Stimulated activated CD8-positive, alpha-beta memory T cell treated with anti-CD3 and anti-CD28 coated beads, Interleukin-4, amount 100 ng/mL, for 4 hours (primary cell): Measurements from ENCODE around the gene ALG14.
"Not testable (repeated sequence)": the region's sequence is repeated elsewhere in the genome, so short reads cannot be mapped to it uniquely, and the experiment has no call there.

Experiments used
- DNase-seq, 2 donors: peaks; one replicate each; pipeline ENCODE4 v3.0.0-alpha.2; 2020; ENCODE audit warnings: low read depth in 2 of 2, low spot score in 1 of 2

ALG14 gene

GRCh38 chr1:95072532-95073419 is at the start of gene ALG14:
ALG14 (minus strand) TSS chr1:95072951; CDS start chr1:95072898, 53 bp downstream.
- DNase-seq = peak; percentile 83 to 87

- no peak for DNase-seq
These were observed 49.5 kb upstream of the ALG14 start for GRCh38 chr1:95122151-95122697.

DNA sequence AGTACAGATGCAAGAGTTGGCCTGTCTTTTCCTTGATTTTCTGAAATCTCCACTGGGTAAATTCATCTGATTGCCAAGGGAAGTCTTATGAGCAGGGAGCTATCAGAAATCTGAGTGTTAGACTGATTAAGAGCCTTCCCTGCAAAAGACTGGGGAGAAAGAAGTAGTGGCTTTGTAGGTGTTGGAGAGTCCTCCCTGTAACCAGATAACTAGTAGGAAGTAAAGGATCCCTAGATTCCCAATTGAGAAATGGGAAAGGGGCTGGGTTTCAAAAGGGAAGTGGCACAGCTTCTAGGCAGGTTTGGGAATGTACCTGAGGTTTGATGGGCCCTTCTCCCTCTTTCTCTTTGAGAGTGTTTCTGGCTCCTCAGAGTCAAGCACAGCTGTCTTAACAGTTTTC is 46.5 kb upstream of the ALG14 start:
- DNase-seq = no peak

GRCh38 chr1:95118710-95119109 is 46.0 kb upstream of the ALG14 start:
- DNase-seq = no peak

DNA sequence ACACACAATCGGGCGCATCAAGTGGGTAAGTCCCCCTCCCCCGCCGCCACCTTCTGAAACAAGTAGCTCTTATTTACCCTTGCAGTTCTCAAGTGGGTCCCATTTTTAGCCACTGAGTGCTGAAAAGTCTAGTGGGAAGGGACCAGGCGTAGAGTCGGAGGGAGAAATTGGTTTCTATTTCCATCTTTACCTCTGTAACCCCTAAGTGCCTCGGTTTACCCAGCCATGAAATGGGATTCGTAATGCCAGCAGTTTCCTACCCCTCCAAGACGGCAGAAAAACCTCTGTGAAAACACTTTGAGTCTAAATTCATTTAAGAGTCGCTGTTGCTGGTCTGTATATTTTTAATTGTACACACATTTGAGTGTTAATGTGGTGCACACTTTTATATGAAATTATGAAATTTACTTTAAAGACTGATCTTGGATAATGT is 45.3 kb upstream of the ALG14 start:
- DNase-seq = no peak

- peak in 1 of 2 donors; percentile 4 for DNase-seq
These were observed 44.7 kb upstream of the ALG14 start, which contains the start of gene TLCD4 for GRCh38 chr1:95117207-95118066. TLCD4 (plus strand) TSS chr1:95117355; CDS start chr1:95143902, 26,547 bp downstream.

DNA sequence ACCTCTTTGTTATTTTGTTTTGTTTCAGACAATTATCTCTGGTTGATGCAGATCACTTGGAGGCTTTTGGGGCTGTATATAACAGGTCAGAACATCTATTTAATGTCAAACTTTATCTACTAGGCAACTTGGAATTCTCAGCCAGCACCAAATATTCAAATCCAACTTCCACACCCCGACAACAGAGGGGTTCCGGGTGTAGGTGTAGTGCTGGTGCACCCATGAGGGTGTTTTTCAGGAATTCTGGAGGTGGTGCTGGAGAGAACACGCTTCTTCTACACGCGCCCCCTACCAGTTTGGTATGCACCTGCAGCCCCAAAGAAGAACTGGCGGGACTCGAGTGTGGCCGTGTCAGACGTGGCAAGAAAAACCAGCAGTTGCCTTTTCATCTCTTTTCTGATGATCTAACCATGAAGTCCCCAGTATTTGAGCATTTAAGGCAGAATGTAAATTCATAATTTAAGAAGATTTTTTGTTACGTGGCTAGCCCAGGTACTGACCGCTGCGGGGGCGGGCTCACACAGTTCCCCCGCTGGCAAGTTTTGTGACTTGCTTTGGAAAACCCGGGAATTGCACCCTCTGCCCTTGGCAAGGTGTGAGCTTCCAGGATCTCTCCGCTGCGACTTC is 43.9 kb upstream of the ALG14 start:
- peak in 1 of 2 donors; percentile 7 for DNase-seq

- no peak for DNase-seq
These were observed 43.0 kb upstream of the ALG14 start for GRCh38 chr1:95115708-95116137.

GRCh38 chr1:95113684-95114083 is 40.9 kb upstream of the ALG14 start:
- no peak for DNase-seq

DNA sequence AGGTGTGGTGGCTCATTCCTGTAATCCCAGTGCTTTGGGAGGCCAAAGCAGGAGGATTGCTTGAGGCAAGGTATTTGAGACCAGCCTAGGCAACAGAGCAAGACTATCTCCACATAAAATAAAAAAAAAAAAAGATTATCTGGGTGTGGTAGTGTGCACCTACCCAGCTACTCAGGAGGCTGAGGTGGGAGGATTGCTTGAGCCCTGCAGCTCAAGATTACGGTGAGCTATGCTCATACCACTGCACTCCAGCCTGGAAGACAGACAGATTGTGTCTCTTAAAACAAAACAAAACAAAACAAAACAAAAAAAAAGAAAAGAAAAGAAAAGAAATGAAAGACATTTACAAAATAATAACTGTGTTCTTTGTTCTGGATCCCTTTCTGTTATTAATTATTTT is 38.3 kb upstream of the ALG14 start:
- DNase-seq = no peak

GRCh38 chr1:95108792-95109191 is 36.0 kb upstream of the ALG14 start:
- DNase-seq = no peak

- DNase-seq = no peak
These were observed 25.4 kb upstream of the ALG14 start for GRCh38 chr1:95098196-95098595.

GRCh38 chr1:95097426-95097825 is 24.7 kb upstream of the ALG14 start:
- DNase-seq = no peak

GRCh38 chr1:95096218-95096841 is 23.6 kb upstream of the ALG14 start:
- DNase-seq = no peak

GRCh38 chr1:95095833-95096217 is 23.1 kb upstream of the ALG14 start:
- no peak for DNase-seq

GRCh38 chr1:95094923-95095322 is 22.2 kb upstream of the ALG14 start:
- no peak for DNase-seq

- no peak for DNase-seq
These were observed 20.5 kb upstream of the ALG14 start for GRCh38 chr1:95093296-95093695.

GRCh38 chr1:95092891-95093290 is 20.1 kb upstream of the ALG14 start:
- not testable (repeated sequence) for DNase-seq

DNA sequence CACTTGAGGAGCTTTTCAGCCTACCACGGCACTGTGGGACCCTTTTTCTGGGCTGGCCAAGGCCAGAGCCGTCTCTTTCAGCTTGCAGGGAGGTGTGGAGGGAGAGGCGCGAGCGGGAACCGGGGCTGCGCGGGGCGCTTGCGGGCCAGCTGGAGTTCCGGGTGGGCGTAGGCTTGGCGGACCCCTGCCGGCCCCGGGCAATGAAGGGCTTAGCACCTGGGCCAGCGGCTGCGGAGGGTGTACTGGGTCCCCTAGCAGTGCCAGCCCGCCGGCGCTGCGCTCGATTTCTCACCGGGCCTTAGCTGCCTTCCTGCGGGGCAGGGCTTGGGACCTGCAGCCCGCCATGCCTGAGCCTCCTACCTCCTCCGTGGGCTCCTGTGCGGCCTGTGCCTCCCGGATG is 18.5 kb upstream of the ALG14 start:
- DNase-seq = not testable (repeated sequence)

- no peak for DNase-seq
These were observed 17.0 kb upstream of the ALG14 start for GRCh38 chr1:95089650-95090287.
